Middle frontal gyrus (tissue), 1 donor: Measurements from ENCODE around the gene F5.
"Not testable (repeated sequence)": the region's sequence is repeated elsewhere in the genome, so short reads cannot be mapped to it uniquely, and the experiment has no call there.

Experiments used
- DNase-seq: peaks from one replicate; pipeline ENCODE4 v3.0.0-alpha.2; 2015; ENCODE audit warnings: low spot score; ENCODE audit errors: extremely low spot score

F5 gene

DNA sequence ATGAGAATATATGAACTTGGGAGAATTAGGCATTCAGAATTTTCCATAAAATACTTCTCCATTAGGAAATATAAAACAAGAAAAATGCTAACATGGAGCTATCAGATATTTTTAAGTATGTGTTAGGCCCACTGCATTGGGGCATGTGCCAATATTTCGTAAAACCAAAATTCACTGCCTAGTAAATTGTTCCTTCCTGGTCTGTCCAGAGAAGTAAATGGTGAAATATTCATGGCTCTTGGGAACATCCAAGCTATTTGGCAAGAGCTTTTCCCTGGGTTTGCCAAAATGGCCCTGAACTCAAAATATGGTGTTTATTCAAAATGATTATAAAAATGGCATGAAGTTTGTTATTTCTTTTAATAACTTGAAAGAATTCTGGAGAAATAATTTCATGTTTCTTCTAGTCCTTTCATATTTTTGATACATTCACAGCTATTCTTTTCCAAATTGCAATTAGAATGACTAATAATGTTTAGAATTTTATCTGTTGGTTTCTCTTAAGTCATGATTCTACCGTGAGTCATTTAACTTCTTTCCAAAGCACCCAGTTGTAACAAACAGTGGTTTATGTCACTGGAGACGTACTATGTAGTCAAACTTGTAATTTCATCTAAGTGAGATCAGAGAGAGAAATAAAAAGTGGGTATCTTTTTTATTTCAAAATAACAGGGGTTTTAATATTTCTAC, 74.8 kb downstream of the F5 start:
- no peak for DNase-seq

DNA sequence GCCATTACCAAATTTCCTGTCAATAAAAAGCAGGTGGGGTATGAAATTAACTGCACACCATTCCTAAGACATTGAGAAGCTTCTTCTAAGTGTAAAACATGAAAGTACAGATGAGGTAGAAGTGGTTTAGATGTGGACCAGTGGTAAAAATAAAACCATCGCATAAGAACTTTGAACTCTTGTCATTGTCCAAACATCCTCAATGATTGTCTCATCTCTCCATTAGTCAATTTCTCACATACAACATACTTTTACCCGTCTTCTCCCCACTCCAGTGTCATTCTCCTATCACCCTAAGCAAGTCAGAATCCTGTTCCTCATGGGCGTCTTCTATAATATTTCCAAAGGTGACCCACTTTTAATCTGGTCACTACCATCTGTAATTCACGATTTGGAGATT, 76.2 kb downstream of the F5 start:
- no peak for DNase-seq

DNA sequence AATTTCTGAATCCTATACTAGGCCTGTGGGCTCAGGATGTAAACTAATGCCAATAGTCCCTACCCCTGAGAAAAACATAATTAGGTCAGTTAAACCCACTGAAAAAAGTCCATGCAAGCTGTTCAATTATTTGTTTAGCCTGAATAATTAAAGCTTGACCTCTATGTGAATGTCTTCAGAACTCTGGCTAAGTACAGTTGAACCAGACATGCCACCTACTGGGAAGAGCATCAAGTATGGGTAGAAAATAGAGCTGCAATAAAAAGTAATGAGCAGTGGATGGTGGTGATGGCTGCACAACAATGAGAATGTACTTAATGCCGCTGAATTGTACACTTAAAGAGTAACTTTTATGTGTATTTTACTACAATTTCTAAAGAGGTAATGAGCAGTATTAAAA, 76.9 kb downstream of the F5 start:
- no peak for DNase-seq

DNA sequence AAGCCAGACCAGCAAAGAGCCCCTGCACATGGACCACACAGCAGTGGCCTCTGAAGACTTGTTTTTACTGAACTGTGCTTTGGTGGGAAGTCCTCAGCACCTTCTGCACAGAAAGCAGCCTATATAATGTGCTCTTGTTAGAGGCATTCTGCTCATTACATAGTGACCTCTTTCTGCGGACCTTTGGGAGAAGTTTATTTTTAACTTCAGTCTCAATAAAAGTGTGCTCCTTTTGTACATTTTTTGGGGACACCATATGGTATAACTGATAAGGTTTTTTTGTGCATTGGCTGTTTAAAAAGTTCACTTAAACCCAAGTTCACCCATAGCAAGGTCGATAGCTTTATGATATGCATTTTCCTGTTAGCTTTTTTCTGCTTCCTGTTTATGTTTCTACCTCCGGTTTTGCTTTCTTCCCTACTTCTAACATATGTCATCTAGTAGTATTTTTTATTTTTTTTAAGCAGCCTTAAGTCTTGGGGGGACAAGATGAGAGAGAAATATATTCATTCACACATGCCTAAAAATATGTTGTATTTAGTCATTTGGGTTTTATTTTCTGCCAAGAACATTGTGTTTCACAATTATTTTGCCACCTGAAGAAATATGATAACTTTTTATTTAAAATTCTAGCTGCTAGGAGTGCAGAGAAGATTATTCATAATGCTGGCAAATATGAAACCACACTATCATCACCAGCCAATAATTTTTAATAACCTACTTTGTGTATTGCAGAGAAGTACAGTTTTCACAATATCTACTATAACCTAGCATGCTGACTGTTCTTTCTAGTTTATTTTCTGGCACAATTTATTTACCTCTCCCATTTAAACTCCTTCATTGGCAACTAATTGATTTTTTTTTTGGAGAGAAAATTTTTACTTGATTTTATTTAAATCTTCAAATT, 77.6 kb downstream of the F5 start:
- DNase-seq, result no peak

DNA sequence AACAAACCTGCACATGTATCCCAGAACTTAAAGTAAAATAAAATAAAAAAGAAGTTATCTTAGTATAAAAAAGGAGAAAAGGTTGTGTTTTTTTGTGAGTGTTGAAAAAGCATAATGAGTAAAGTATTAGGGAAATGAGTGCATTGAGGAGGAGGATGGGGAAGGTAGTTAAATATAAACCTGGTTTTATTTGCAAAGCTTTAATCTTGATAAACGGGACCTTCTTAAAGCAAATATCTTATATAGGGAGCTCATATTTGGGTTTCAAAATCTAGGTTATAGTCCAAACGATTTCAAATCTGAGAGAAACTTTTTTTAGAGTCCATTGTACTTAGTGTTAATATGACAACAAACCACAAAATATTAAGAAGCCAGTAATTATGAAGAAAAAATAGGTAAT, 78.9 kb downstream of the F5 start:
- DNase-seq, result no peak

DNA sequence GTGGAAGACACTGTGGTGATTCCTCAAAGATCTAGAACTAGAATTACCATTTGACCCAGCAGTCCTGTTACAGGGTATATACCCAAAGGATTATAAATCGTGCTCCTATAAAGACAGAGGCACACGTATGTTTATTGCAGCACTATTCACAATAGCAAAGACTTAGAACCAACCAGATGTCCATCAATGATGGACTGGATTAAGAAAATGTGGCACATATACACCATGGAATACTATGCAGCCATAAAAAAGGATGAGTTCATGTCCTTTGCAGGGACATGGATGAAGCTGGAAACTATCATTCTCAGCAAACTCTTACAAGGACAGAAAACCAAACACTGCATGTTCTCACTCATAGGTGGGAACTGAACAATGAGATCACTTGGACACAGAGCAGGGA, 82.7 kb downstream of the F5 start:
- DNase-seq, result not testable (repeated sequence)

DNA sequence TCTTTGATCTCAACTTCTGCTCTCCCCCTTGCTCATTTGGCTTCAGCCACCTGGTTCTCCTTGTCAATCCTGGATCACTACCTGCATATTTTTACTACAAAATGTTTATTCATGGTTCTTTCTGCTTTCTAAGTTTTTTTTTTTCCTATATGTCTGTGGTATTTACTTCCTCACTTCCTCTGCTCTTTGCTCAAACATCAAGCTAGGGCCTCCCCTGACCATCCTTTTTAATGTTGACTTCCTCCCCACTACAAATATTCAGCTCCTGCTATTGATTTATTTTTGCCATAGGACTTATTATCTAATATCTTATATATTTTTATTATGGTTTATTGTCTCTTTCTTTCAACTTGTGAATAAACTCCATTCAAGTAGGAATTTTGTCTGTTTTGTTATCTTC, 86.5 kb downstream of the F5 start:
- DNase-seq, result no peak

DNA sequence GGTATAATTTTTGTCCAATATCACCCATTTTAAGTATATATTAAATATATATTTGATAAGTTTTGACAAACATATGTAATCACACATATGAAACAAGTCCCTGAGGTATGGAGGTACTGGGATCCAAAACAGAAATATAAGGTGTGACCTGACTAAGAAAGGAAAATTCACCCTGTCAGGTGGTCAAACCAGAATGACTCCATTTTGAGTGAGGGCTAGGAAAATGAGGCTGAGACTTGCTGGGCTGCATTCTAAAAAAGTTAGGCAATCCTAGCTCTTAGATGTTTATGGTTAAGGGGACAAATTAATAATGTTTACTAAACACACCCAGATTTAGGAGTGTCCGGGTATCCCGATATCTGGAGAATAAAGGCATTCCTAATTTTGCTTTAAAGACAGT, 89.0 kb downstream of the F5 start:
- DNase-seq, result no peak

DNA sequence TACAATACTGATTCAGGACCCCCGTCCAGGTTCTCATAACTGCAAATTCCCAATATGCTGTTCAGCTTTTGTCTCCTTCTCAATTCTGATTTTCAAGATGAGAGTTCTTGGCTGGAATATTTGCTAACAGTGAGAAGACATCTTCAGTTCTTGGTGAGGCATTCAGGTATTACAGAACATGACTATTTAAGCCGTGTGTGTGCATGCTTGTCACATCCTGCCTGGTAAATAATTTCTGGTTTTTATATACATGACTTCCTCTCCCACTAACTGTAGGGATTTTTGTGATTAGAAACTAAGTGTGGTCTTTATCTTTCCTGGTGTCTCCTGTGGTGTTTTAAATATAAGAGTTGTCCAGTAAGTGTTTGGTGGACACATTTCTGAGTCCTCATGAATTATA, 90.4 kb downstream of the F5 start:
- no peak for DNase-seq

DNA sequence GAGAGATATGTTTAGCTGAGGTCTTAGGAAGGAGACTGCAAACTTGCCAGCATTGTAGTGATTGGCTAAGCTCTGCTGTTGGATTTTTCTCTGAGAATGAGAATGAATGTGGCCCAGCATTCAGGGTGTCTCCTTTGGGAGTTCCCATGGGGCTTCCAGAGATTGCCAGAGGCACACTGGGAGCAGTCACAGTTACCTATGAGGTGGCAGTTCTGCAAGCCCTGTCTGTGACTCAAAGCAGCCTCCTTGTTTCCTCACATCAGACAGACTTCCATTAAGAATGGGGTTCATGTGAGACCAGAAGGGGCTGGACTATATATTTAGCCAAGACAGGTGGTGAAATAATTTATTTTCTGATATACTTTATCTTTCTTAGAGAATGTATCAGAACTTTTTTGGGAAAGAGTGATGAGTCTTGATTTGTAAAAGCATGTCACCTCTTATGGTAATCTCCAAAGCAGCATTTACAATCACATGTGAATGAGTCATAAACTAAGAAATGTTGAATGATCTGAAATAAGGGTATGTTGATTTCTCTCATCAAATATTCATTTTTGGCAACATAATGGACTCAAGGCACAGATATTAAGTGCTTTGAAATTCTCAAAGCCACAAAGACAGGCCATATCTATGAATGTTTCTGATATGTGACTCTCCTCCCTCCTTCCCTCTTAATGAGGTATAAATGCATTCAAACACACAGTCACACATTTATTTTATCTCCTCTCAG, 91.1 kb downstream of the F5 start:
- no peak for DNase-seq

DNA sequence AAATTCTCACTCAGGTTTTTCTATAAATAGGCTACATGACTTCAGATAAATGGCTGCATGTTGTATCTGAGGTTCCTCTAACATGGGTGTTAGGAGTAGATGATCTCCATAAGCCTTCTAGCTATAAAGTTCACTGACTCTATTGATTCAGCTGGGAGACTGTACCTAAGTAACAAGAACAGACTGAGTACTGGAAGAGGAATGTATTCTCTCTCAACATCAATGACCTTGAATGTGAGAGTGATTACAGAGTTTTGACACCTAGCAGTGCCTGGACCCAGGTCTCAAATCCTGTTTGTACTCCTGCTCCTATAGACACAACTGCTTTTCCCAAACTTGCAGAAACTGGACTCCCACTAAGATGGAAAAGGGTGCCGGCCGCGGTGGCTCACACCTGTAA, 91.9 kb downstream of the F5 start:
- DNase-seq, result no peak

DNA sequence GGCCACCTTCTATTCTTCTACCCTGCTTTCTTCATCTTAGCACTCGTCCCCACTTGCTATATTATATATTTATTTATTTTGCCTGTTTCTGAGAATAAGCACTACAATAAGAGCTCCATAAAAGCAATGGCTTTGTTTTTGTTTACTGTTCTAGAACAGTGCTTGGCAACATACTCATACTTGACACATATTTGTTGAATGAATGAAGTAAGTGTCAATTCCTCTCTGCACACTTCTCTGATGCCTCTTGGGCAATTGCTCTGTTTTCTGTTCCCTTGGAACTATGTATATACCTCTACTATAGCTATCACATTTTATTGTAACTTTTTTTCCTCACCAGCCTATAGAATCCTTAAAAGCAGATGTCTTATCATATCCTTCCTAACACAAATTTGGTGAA, 93.0 kb downstream of the F5 start:
- no peak for DNase-seq

DNA sequence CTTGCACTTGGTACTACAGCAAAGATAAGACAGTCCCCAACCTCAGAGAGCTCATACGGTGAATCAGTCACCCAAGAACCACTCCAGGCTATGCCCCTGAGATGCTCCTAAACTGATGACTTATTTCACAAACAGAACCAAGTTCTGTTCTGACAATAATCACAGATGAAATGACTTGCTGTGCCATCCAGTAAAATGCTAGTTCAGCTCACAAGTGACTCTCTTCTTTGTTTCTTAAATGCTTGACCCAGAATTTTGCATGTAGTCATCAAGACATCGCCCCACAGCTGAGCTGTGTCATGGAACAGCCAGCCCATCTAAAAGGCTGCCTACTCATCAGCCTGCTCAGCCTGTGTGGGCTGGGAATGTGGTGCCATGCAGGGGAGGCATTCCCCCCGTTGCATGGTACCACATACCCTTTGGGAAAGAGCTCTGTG, 94.4 kb downstream of the F5 start:
- no peak for DNase-seq

DNA sequence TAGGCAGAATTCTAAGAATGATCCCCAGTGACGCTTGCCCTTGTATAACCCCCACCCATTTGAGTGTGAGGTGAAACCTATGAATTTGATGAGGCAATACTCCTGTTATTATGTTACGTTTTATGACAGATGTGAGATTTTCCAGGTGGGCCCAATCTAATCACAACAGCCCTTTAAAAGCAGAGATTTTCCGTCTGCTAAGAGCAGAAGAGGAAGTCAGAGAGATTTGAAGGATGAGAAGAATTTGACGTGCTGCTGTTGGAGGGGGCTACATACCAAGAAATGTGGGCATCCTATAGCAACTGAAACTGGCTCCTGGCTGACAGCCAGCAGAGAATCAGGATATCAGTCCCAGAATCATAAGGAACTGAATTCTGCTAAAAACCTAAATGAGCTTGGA, 98.1 kb downstream of the F5 start:
- no peak for DNase-seq

DNA sequence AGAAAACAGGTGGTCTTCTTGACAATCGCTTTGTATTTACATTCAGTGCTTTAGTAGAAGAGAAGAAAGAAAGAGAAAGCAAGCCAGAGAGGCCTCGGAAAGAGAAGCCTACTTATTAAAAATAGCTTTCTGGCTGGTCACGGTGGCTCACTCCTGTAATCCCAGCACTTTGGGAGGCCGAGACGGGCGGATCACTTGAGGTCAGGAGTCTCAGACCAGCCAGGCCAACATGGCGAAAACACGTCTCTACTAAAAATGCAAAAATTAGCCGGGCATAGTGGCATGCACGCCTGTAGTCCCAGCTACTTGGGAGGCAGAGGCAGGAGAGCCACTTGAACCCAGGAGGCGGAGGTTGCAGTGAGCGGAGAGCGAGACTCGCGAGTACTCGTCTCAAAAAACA, 98.7 kb downstream of the F5 start:
- DNase-seq, result no peak

DNA sequence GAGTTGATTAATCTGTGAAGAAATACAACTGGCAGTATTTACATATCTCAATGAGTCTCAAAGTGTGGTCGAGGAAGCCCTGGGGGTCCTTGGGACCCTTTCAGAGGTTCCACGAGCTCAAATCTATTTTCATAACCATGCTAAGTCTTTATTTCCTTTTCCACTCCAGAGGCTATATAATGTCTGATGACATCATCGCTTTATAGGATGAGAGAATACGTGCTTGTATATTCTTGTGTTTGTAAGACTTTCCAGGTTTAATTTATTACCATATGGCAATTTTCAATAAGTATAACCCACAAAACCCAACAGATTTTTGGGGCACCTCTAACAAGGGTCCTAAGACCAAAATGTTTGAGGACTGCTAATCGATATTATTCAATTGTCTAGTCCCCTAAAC, 99.1 kb downstream of the F5 start:
- DNase-seq, result no peak

DNA sequence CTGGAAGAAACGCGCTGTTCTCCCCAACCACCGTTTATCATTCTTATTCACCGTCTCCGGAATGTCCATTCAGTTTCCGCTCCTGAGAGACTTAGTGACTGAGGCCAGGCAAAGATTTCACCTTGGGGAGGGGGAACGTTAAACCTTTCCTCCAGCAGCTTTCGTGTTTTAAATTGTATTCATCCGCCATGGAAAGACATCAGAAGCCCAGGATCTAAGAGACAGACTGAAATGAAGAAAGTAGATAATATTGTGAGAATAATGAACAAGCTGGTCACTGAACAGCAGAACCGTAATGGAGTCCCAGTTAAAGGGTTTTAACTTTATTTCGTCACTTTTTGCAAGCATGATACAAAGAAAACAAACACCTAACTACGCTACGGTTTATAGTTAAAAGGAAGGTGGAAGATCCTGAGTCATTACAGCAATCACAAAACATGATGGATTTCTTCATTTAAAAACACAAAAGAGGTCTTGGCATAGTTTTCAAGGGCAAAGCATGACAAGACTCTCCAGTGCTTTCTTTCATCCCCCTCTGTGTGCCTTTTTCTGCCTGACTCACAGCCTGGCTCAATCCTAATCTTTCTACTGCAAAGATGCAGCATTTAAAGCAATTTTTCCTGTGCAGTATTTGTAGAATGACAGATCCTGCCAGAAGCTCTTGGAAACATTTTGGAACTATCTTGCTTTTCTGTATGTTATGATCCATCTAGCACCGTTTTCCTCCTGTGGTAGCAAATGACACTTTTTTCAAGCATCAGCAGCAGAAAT, 99.8 kb downstream of the F5 start:
- no peak for DNase-seq

DNA sequence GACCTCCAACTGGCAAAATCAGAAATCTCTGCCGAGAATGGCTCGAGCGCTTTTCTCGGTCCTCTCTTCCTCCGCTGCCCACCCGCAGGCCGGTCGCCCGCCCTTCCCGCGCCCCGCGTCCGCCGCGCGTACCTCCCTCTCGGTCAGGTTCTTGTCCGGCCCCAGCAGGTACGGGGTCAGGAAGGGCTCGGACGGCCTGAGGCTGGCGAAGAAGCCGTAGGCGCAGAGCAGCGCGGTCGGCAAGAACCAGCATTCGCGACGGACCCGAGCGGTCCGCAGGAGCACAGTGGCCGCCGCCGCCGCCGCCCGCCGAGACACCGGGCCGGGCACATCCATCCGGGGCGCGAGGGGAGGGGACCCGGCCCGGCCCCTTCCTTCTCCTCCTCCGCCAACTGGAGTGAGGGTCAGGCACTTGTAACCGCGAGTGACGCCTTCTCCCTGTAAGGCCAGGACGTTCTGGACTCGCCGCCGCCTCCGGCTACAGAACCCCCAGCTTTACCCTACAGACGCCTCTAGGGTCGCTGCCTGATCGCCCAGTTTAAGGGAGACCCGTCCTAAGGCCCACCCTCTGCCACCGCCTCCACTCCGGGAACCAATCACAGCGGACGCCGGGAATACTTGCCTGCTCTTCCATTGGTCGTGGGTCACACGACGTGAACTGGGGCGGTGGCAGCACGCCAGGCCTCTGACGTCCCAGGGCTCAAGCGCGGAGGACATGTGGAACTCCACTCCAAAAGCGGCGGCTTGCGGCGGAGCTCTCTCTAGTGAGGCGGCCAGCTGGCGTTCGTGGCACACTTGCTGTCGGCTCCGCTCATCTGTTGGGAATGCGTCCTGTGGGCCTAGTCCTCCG, 100.6 kb downstream of the F5 start, which contains the start of gene SLC19A2:
TSS of gene SLC19A2 (minus strand) at position 514 of the 850 bp plus-strand sequence. CDS start at position 336, 178 bp downstream.
- peak; percentile 100 for DNase-seq

DNA sequence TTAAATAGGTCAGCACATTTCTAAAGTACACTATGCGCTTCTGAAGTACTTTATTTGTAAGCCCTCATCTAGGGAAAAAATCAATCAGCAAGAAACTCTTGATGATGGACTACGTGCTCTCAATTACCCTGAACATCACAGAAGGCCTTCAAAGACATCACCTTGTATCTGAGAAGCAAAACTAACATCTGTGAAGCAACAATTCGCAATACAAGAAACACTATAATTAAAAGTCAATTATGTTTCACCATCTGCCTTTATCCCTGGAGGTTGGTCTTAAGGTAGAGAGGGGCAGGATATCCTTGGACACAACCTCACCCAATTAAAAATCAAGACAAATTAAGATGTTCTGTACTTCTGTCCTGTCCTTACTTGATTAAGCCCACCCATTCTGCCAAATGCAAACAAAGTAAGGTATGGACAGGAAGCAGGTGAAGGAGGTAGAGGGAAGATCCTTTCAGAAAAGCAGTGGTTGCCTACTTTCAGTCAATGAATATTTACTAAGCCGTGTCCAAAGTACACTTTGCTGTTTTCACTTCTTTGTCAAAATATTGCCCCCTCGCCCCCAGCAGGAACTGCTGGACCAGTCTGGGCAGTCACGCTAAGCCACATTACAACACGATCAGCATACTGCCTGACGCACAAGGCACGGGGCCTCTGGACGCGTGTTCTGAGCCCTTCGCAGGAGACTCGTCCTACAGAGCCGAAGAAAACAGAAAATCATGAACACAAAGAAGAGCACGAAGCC, 101.4 kb downstream of the F5 start:
- no peak for DNase-seq

DNA sequence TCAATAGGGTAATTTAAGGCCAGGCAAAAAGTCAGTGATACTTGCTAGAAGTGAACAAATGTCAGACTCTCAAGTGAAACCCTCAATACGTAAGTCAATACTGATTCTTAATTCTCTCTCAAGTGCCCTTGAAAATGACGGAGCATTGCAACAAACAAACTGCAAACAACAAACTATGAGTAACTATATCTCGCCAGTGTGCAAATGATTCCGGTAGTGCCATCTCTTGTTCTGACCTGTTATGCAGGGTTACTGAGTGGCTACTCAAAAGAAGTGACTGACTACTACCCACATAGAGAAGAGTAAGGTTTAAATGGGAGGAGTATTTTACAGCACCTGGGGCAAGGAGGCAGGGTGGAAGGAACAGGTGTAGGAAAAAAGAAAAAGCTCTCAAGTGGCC, 102.2 kb downstream of the F5 start:
- DNase-seq, result no peak
